22Rv1 (cell line): ENCODE results near the gene C14orf119.

ENCODE experiments used
- ZFX ChIP-seq: fragments of 450-650 bp; IDR thresholded peaks from 2 replicates; pipeline ENCODE4 v1.6.1; 2017; ENCODE audit warnings: antibody characterized with exemption, borderline replicate concordance
- TF ChIP-seq, protein P1 (sequence below): fragments of 450-650 bp; IDR thresholded peaks from 2 replicates; pipeline ENCODE4 v1.5.1; 2017; ENCODE audit warnings: mild to moderate bottlenecking

DNA sequence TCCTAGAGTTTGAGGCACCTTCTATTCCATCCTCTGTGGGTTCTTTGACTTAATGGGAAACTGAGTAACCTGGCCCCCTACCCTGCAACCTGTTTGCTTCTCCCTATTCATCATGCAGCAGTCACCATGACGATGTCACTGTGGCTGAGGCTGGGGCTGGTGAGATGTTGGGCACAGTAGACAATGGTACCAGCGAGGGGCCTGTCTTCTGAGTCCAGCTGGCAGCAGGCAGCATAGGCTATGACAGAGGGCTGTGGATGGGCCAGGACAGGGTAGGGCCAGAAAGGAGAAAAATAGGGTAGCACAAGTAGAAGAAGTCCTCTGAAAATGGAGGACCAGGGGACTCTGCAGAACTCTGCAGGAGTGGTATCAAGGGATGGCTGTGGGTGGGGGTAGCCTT lies 7.5 kb downstream of the C14orf119 start:
- TF ChIP-seq, protein P1, sequence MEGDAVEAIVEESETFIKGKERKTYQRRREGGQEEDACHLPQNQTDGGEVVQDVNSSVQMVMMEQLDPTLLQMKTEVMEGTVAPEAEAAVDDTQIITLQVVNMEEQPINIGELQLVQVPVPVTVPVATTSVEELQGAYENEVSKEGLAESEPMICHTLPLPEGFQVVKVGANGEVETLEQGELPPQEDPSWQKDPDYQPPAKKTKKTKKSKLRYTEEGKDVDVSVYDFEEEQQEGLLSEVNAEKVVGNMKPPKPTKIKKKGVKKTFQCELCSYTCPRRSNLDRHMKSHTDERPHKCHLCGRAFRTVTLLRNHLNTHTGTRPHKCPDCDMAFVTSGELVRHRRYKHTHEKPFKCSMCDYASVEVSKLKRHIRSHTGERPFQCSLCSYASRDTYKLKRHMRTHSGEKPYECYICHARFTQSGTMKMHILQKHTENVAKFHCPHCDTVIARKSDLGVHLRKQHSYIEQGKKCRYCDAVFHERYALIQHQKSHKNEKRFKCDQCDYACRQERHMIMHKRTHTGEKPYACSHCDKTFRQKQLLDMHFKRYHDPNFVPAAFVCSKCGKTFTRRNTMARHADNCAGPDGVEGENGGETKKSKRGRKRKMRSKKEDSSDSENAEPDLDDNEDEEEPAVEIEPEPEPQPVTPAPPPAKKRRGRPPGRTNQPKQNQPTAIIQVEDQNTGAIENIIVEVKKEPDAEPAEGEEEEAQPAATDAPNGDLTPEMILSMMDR, result no peak
- TF ChIP-seq ZFX, result no peak
